ENCODE data around the gene GALNT17.

GRCh38 chr7:71439321-71439720 lies 307.4 kb downstream of the GALNT17 start:
- TF ChIP-seq CTCF (IDR thresholded peaks at IDR 0.05; ENCODE audit: borderline replicate concordance, extremely low read depth, low read length, poor library complexity, severe bottlenecking) (no peak), EZH2 (IDR thresholded peaks at IDR 0.05; ENCODE audit: borderline replicate concordance, low read depth, low read length, severe bottlenecking) (no peak)

Data from DND-41 (cell line).